Raji (cell line): Measurements from ENCODE around the gene MT1G.

Experiments
- POLR2A ChIP-seq: IDR thresholded peaks from 2 replicates; pipeline ENCODE4 v1.6.1; 2011; ENCODE audit warnings: low read depth, low read length, control low read depth; ENCODE audit not compliant: insufficient read depth

The MT1G gene

GRCh38 chr16:56617212-56618085 lies 50.4 kb downstream of the MT1G start:
- TF ChIP-seq POLR2A = no peak
